Sigmoid colon (tissue), 7 donors: ENCODE measurements around the gene RAB5A. TPM values are rescaled to one million over a fixed set of nuclear protein-coding genes. Genes with fewer than 3 reads are reported as not detected.

Source experiments
- DNase-seq: peaks from one replicate; pipeline ENCODE4 v3.0.0-alpha.2; 2019
- H3K27ac ChIP-seq, 4 donors: fragments of 200-600 bp; sonication (generic); one replicate each; pipeline ENCODE4 v1.5.1; 2016 to 2019; ENCODE audit warnings: mild to moderate bottlenecking in 1 of 4
- H3K27me3 ChIP-seq, 3 donors: fragments of 200-600 bp; sonication (generic); one replicate each; pipeline ENCODE4 v1.5.1; 2019; ENCODE audit warnings: mild to moderate bottlenecking in 1 of 3
- H3K36me3 ChIP-seq, 4 donors: fragments of 200-600 bp; sonication (generic); one replicate each; pipeline ENCODE4 v1.5.1; 2016 to 2019
- H3K4me1 ChIP-seq, 4 donors: fragments of 200-600 bp; sonication (generic); one replicate each; pipeline ENCODE4 v1.5.1; 2017 to 2019
- H3K4me3 ChIP-seq, 4 donors: fragments of 200-600 bp; sonication (generic); one replicate each; pipeline ENCODE4 v1.5.1; 2017 to 2019; ENCODE audit warnings: mild to moderate bottlenecking in 2 of 4, moderate library complexity in 1 of 4
- H3K9me3 ChIP-seq, 4 donors: fragments of 200-600 bp in 3 of 4; sonication (generic) in 3 of 4; one replicate each; pipeline versions ENCODE4 v1.5.1 to v1.6.1; 2013 to 2019
- EP300 ChIP-seq, 4 donors: sonication (generic); formaldehyde crosslinking; IDR thresholded peaks; one replicate each; pipeline ENCODE4 v1.6.1; 2017; ENCODE audit warnings: antibody characterized with exemption in 4 of 4
- POLR2A ChIP-seq, 2 donors: fragments of 450-650 bp; IDR thresholded peaks; one replicate each; pipeline ENCODE4 v1.6.1; 2016; ENCODE audit warnings: antibody characterized with exemption in 2 of 2, mild to moderate bottlenecking in 2 of 2, moderate library complexity in 2 of 2
- POLR2AphosphoS5 ChIP-seq, 4 donors: sonication (generic); formaldehyde crosslinking; IDR thresholded peaks; one replicate each; pipeline ENCODE4 v1.6.1; 2017; ENCODE audit warnings: antibody characterized with exemption in 4 of 4
- WGBS, 2 donors: extraction: QIAGEN DNeasy Blood & Tissue Kit; methylation state at CpG; one replicate each; pipeline ENCODE4 v1.1.7; 2013; 5-methylcytosine and 5-hydroxymethylcytosine counted together
- intact Hi-C: fragments of 100-400 bp; cut with DNase I; formaldehyde crosslinking; loops from one replicate; pipeline ENCODE4 v1.15.1; 2023
- polyA plus RNA-seq, 3 donors: library from polyadenylated mRNA; stranded (reverse); fragments of 200-250 nt; gene quantifications; one replicate each; pipeline ENCODE4 v1.2.3, GENCODE V29; 2013
- total RNA-seq, 4 donors: library from RNA; depleted of rRNA; stranded (reverse); fragments of >200 nt; gene quantifications; one replicate each; pipeline ENCODE4 v1.1.0, GENCODE V29; 2016
- TF ChIP-seq, protein P1 (sequence below), 4 experiments: fragments of 450-650 bp in 3 of 4; fragments of 200-600 bp in 1 of 4; IDR thresholded peaks; one replicate each; pipeline ENCODE4 v1.5.1; 2016 to 2019; ENCODE audit warnings: antibody characterized with exemption in 4 of 4, mild to moderate bottlenecking in 3 of 4, moderate library complexity in 2 of 4
- donor health status: healthy with polysubstance abuse.
- donor health status: Bipolar disorder and iron deficiency.
- donor health status: healthy.

RAB5A gene
- total and polyA plus RNA-seq, 7 donors: 28.0 to 65.3 (median 61.4) TPM

DNA sequence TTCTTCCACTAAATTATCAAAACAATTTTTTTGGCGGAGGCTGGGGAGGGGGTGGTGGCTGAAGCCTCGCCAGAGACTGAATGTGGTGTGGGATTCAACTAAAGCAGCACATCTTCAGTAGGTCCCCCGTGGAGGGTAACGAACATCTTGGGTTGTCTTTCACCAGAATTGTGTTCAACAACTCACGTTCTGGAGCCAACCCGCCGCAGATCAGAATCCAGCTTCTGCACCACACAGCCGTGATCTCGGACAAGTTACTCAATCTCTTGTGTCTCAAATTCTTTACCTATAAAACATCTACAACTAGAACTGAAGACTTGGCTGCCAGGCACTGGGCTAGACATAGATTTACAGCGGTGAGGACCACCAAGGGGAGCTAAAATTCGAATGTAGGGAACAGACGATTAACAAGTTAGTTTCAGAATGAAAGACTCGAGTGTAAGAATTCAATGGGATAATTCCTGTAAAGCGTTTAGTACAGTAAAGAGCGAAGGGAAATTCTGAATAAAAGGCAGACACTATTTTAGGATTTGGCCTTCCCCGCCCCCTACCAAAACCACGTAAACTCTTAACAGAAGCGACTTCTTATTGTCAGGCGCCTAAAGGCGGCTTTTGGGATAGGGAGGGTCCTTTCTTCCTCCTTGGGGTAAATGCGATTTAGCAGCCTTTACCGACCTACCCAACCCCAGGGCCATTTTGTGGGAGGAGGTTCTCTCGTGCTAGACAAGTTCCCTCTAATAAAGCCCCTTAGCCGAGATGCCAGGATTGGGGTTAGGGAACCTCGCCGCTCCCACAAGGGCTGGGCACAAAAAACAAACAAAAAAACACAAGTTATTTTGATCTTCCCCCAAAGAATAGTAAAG is 697 bp upstream of the RAB5A start:
- H3K9me3 ChIP-seq: no peaks in the 10 kb centered on the region
- 9 to 39% methylated on average over 26 of the region's 26 CpGs for WGBS, 2 donors
- H3K4me3 ChIP-seq: peak overlapping the region; percentile 70 to 100 (median 94)
- intact Hi-C loops: loop anchor here (2.0 to 5.0 kb wide), 3 partner anchors 59 to 241 kb away; partner anchors contain the start of gene SGO1
- DNase-seq: no peak
- no peak for TF ChIP-seq POLR2A (IDR thresholded peaks at IDR 0.05)
- no peak for TF ChIP-seq POLR2AphosphoS5 (IDR thresholded peaks at IDR 0.05)
- TF ChIP-seq EP300 (IDR thresholded peaks at IDR 0.05): no peak
- TF ChIP-seq, protein P1, sequence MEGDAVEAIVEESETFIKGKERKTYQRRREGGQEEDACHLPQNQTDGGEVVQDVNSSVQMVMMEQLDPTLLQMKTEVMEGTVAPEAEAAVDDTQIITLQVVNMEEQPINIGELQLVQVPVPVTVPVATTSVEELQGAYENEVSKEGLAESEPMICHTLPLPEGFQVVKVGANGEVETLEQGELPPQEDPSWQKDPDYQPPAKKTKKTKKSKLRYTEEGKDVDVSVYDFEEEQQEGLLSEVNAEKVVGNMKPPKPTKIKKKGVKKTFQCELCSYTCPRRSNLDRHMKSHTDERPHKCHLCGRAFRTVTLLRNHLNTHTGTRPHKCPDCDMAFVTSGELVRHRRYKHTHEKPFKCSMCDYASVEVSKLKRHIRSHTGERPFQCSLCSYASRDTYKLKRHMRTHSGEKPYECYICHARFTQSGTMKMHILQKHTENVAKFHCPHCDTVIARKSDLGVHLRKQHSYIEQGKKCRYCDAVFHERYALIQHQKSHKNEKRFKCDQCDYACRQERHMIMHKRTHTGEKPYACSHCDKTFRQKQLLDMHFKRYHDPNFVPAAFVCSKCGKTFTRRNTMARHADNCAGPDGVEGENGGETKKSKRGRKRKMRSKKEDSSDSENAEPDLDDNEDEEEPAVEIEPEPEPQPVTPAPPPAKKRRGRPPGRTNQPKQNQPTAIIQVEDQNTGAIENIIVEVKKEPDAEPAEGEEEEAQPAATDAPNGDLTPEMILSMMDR (IDR thresholded peaks at IDR 0.05): no peak
- no peaks in the 10 kb centered on the region for H3K27me3 ChIP-seq
- H3K4me1 ChIP-seq: peaks cover 0 to 31% (median 18%) of the 10 kb centered on the region in 4 donors
- peak overlapping the region; percentile 94 to 100 (median 98) for H3K27ac ChIP-seq
- peaks cover 0 to 3% (median 0%) of the 10 kb centered on the region in 4 donors for H3K36me3 ChIP-seq

DNA sequence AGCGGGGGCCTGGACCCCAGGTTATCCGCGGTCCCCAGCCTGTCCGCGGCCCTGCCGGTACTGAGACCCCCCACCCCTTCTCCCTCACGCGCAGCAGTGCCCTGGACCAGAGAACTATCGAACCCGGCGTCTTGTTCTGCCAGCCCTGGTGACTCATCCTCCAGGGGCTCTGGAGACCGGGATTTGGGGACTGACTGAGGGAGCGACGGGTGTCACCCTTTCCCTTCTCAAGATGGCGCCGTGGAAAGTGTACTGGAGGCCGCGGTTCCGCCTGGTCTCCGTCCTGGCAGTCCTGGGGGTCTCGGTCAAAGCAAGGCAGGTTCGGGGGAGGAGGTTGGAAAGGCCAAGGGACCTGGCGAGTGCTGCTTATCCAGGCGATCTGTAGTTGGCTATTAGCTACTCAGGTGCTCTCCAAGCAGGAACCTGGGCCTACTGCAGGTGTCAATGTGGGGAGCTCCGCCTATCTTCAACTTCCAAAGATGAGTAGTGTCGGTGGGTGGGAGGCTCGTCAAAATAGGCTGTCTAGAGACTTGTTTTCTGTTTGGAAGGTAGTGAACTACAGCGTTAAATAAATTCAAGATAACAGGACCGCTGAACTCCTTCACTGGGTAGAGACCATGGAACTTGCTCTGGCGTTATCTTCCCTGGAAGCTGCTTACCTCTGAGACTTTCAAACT is 790 bp downstream of the RAB5A start:
- no peaks in the 10 kb centered on the region for H3K9me3 ChIP-seq
- peaks cover 0 to 44% (median 18%) of the 10 kb centered on the region in 4 donors for H3K4me1 ChIP-seq
- no peak for TF ChIP-seq POLR2A (IDR thresholded peaks at IDR 0.05)
- no peak for TF ChIP-seq EP300 (IDR thresholded peaks at IDR 0.05)
- TF ChIP-seq, protein P1 (IDR thresholded peaks at IDR 0.05): no peak
- TF ChIP-seq POLR2AphosphoS5 (IDR thresholded peaks at IDR 0.05): no peak
- no peaks in the 10 kb centered on the region for H3K27me3 ChIP-seq
- WGBS, 2 donors: 0 to 1% methylated on average over 30 of the region's 30 CpGs
- H3K4me3 ChIP-seq: peak overlapping the region; percentile 70 to 100 (median 94)
- H3K27ac ChIP-seq: peak overlapping the region; percentile 94 to 100 (median 98)
- DNase-seq: peak; percentile 76
- peaks cover 0 to 18% (median 0%) of the 10 kb centered on the region in 4 donors for H3K36me3 ChIP-seq
- intact Hi-C loops: loop anchor here (1.0 to 5.0 kb wide), 3 partner anchors 60 to 195 kb away; no protein-coding TSS in a partner anchor

DNA sequence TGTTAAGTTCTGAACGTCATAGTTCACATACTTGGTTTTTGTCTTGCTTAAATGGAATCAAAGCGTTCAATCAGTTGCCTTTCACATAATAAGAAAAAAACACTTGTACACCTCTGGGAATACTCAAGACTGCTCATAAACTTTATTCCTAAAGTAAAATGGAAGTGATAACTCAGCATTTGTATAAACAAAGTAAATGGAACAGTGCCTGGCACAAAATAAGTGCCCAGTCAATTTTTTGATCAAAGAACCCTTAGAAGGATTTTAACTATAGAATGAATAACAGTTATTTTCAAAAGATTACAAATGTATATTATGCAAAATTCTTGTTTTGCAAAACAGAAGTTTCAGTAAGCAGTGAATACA is 1.3 kb downstream of the RAB5A start:
- intact Hi-C loops: loop anchor here (5.0 kb wide), 2 partner anchors 61 to 194 kb away; no protein-coding TSS in a partner anchor

DNA sequence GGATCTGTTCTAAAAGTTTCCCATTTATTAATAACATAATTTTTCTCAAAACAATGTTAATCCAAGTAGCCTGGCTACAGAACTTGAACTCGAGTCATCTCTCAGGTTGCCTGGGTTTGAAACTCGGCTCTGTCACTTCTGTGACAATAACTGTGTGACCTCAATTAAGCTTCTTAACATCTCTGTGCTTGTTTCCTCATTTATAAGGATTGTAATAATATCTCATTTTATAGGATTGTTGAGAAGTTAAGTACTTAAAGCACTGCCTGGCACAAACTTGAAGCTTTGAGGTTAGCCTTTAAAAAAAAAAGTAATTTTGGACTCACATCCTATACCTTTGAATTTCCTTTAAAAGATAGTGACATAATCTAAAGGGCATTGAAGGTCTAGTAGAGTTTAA is 3.4 kb downstream of the RAB5A start:
- 83 to 87% methylated on average over 2 of the region's 2 CpGs for WGBS, 2 donors
- Histone ChIP-seq H3K27ac (no peak overlapping the region), H3K9me3 (no peaks in the 10 kb centered on the region), H3K4me1 (peaks cover 0 to 59% (median 18%) of the 10 kb centered on the region in 4 donors), H3K4me3 (no peak overlapping the region), H3K27me3 (no peaks in the 10 kb centered on the region), H3K36me3 (peaks cover 0 to 45% (median under 1%) of the 10 kb centered on the region in 4 donors)
- intact Hi-C loops: loop anchor here (5.0 kb wide), 1 partner anchor 72 kb away; no protein-coding TSS in a partner anchor
- no peak for DNase-seq
- TF ChIP-seq POLR2AphosphoS5 (IDR thresholded peaks at IDR 0.05) (no peak), POLR2A (IDR thresholded peaks at IDR 0.05) (no peak), EP300 (IDR thresholded peaks at IDR 0.05) (no peak)
- TF ChIP-seq, protein P1 (IDR thresholded peaks at IDR 0.05): no peak

More for the DNA sequence above, 1.3 kb downstream of the RAB5A start:
- Histone ChIP-seq H3K4me1 (peaks cover 0 to 48% (median 18%) of the 10 kb centered on the region in 4 donors), H3K9me3 (no peaks in the 10 kb centered on the region), H3K36me3 (peaks cover 0 to 24% (median 0%) of the 10 kb centered on the region in 4 donors), H3K4me3 (peak overlapping the region; percentile 70 to 100 (median 94)), H3K27ac (peak overlapping the region; percentile 94 to 100 (median 98)), H3K27me3 (no peaks in the 10 kb centered on the region)
- 0 to 6% methylated on average over 2 of the region's 2 CpGs for WGBS, 2 donors
- TF ChIP-seq EP300 (IDR thresholded peaks at IDR 0.05): no peak
- no peak for TF ChIP-seq POLR2AphosphoS5 (IDR thresholded peaks at IDR 0.05)
- TF ChIP-seq, protein P1 (IDR thresholded peaks at IDR 0.05): no peak
- TF ChIP-seq POLR2A (IDR thresholded peaks at IDR 0.05): no peak
- no peak for DNase-seq
